22Rv1 (cell line): Measurements from ENCODE around the gene RAN.
"Not testable (repeated sequence)": the region's sequence is repeated elsewhere in the genome, so short reads cannot be mapped to it uniquely, and the experiment has no call there.

Experiments used
- H3K27ac ChIP-seq: fragments of 450-650 bp; 2 replicates; pipeline ENCODE4 v1.5.1; 2017
- ZFX ChIP-seq: fragments of 450-650 bp; IDR thresholded peaks from 2 replicates; pipeline ENCODE4 v1.6.1; 2017; ENCODE audit warnings: antibody characterized with exemption, borderline replicate concordance
- TF ChIP-seq, protein P1 (sequence below): fragments of 450-650 bp; IDR thresholded peaks from 2 replicates; pipeline ENCODE4 v1.5.1; 2017; ENCODE audit warnings: mild to moderate bottlenecking

Gene RAN

DNA sequence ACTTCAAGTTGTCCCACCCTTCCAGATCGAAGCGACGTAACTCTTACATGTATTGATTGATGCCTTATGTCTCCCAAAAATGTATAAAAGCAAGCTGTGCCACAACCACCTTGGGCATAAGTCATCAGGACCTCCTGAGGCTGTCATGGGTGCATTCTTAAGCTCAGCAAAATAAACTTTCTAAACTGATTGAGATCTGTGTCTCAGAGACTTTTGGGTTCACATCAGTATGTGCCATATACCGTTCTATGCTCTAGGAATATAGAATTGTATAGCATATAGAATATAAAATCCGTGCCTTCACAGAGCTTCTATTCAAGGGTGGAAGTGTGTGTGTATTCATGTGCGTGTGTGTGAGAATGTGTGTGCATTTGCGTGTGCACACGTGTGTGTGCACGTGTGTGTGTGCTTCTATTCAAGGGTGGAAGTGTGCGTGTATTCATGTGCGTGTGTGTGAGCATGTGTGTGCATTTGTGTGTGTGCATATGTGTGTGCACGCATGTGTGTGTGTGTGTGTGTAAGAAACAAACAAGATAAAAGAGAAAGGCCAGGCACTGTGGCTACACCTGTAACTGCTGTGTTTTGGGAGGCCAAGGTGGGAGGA, 21.3 kb upstream of the RAN start:
- H3K27ac ChIP-seq = no peak overlapping the region
- TF ChIP-seq, protein P1, sequence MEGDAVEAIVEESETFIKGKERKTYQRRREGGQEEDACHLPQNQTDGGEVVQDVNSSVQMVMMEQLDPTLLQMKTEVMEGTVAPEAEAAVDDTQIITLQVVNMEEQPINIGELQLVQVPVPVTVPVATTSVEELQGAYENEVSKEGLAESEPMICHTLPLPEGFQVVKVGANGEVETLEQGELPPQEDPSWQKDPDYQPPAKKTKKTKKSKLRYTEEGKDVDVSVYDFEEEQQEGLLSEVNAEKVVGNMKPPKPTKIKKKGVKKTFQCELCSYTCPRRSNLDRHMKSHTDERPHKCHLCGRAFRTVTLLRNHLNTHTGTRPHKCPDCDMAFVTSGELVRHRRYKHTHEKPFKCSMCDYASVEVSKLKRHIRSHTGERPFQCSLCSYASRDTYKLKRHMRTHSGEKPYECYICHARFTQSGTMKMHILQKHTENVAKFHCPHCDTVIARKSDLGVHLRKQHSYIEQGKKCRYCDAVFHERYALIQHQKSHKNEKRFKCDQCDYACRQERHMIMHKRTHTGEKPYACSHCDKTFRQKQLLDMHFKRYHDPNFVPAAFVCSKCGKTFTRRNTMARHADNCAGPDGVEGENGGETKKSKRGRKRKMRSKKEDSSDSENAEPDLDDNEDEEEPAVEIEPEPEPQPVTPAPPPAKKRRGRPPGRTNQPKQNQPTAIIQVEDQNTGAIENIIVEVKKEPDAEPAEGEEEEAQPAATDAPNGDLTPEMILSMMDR = no peak
- no peak for TF ChIP-seq ZFX

DNA sequence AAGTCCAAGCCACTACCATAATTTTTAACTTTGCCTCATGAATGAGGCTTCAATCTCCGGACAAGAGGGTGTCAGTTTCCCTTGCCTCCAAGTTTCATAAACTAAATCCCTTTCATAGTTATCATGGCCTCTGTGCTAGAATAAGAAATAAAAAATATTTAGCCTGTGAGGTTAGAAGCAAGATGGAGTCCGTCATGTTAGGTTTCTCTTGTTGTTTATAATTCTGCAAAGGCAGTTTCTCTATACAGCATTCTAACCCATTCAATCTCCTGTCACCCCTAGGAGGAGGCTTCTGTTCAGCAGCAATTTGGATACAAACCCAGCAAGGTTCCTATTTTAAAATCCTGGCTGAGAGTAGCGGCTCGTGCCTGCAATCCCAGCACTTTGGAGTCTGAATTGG, 15.8 kb upstream of the RAN start:
- no peak for TF ChIP-seq ZFX
- TF ChIP-seq, protein P1 = no peak
- H3K27ac ChIP-seq = no peak overlapping the region

DNA sequence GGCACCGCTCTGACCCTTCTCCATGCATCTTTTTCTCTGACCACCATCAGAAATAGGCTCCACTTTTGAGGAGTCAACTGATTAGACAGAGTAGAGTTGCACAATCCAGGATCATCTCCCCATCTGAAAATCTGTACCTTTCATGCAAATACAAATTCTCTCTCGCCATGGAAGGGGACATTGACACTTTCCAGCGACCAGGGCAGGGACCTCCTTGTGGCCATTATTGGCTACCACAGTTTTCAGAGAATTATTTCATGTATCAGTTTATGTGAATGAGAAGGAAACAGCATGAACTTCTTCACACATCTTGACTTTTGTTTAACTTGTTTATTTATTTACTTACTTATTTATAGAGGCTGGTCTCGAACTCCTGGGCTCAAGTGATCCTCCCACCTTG, 13.8 kb upstream of the RAN start:
- no peak overlapping the region for H3K27ac ChIP-seq
- TF ChIP-seq, protein P1 = no peak
- no peak for TF ChIP-seq ZFX

DNA sequence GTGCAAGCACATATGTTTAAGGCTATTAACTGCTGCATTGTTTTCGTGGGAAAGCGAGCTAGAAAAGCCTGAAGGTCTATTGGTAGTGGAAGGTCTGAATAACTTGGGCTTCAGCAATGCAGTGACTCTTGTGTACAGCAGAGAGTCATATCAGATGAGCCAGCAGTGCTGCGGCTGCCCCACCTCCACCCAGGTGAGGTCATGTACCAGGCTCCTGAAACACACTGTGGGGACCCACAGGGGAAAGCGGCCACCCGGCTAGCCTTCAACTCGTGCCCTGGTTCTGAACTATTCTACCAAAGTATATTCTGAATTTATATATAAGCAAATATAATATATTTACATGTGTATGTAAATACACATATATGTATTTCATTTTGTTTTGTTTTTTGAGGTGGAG, 12.7 kb upstream of the RAN start:
- TF ChIP-seq, protein P1 = no peak
- TF ChIP-seq ZFX = no peak
- H3K27ac ChIP-seq = no peak overlapping the region

DNA sequence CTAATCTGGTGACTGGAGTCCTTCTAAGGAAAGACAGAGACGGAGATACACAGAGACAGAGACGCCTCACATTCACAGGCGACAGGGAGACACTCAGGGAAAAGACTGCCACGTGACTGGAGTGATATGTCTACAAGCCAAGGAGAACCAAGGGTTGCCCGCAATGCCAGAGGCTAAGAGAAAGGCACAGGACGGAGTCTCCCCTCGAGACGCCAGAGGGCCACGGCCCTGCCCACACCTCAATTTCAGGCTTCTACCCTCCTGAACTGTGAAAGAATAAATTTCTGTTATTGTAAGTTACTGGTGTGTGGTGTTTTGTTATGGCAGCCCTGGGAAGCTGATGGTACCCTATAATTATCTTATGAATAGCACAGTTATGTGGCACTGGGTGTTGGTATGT, 11.6 kb upstream of the RAN start:
- H3K27ac ChIP-seq = no peak overlapping the region
- TF ChIP-seq, protein P1 = no peak
- TF ChIP-seq ZFX = no peak

DNA sequence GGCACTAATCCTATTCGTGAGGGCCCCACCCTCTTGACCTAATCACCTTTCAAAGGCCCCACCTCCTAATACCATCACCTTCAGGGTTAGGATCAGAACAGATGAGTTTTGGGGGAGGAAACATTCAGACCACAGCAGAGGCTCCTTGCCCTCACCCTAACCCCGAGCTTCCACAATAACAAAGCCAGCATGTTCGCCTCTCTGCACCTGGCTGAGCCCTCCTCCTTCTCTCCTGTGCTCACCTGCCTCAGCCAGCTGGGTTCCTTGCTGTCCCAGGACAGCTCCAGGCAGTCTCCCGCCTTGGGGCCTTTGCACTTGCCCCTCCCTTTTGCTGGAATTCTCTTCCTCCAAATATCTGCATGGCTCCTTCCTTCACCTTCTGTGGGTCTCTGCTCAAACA, 9.7 kb upstream of the RAN start:
- no peak for TF ChIP-seq ZFX
- TF ChIP-seq, protein P1 = no peak
- no peak overlapping the region for H3K27ac ChIP-seq

DNA sequence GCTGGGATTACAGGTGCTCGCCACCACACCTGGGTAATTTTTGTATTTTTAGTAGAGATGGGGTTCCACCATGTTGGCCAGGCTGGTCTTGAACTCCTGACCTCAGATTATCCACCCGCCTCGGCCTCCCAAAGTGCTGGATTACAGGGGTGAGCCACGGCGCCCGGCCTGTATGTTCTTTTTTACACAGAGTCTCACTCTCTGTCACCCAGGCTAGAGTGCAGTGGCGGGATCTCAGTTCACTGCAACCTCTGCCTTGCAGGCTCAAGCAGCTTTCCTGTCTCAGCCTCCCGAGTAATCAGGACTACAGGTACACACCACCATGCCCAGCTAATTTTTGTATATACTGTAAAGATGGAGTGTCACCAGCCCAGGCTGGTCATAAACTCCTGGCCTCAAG, 9.1 kb upstream of the RAN start:
- not testable (repeated sequence) for H3K27ac ChIP-seq

DNA sequence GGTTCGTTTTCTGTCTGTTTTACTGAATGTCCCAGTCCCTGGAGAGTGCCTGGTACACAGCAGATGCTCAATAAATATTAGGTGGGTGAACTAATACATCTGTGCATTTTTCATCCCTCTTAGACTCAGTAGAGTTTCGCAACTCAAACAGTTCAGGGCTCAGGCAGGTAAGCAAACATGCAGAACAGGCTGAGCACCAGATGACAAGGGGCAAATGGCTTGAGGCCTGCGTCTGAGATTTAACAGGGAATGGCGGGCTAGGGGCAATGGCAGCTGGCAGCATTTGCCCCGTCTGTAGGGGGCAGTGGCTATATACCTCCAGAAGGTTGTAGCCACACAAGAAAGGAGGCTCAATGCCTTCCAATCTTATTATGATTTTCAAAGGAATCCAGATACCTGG, 8.6 kb upstream of the RAN start:
- TF ChIP-seq, protein P1 = no peak
- TF ChIP-seq ZFX = no peak
- H3K27ac ChIP-seq = no peak overlapping the region
